Heart left ventricle (tissue), 13 donors: ENCODE data around the gene POLR1C.

Experiments used
- CTCF ChIP-seq, 12 donors: fragments of 200-600 bp; sonication (generic) in 4 of 12; IDR thresholded peaks; one replicate each; pipeline versions ENCODE4 v1.5.0 to v1.8.0; 2018 to 2022; ENCODE audit warnings: antibody characterized with exemption in 12 of 12, mild to moderate bottlenecking in 5 of 12
- POLR2A ChIP-seq, 2 donors: fragments of 450-650 bp; IDR thresholded peaks; one replicate each; pipeline ENCODE4 v1.6.1; 2017; ENCODE audit warnings: antibody characterized with exemption in 2 of 2, mild to moderate bottlenecking in 2 of 2, moderate library complexity in 2 of 2
- donor health status: ischemic (EF 13 %, LVEDD 7.1; RV severe dilation, severe dysfunction).
- donor health status: DM: no; HTN: yes; CAD: no.
- donor health status: DM: no; HTN: no; CAD: no.
- donor health status: ischemic (EF 25% LVEDD 6.9; RV normal size, moderate dysfunction).
- donor health status: ischemic (EF 25% LVEDD 5.7; RV mildly dilated, moderate dysfunction).
- donor health status: ischemic (EF 35%, LVEDD 5.7; RV mildly dilated, moderate dysfunction).
- donor health status: nonischemic (EF 11% LVEDD 7.7; RV severe dilation, severe dysfunction).
- donor health status: DM: yes; HTN: yes; CAD: no.
- donor health status: PGD.
- donor health status: ischemic (EF 29% LVEDD 5.4; RV normal size, mild dysfunction).
- donor health status: nonischemic (EF 23%, LVEDD 6.1; RV moderate dilation, normal function).

GRCh38 chr6:43495409-43495941 is 21.4 kb upstream of the POLR1C start:
- TF ChIP-seq CTCF (IDR thresholded peaks at IDR 0.05) (peak in 5 of 12 donors; percentile 13 to 23 (median 14)), POLR2A (IDR thresholded peaks at IDR 0.05) (no peak)
